SH-SY5Y (cell line): ENCODE measurements around the gene SNTG2.

Experiments used
- GATA2 ChIP-seq: IDR thresholded peaks from 2 replicates; pipeline ENCODE4 v1.6.1; 2011; ENCODE audit warnings: mild to moderate bottlenecking, low read depth, low read length
- GATA3 ChIP-seq: IDR thresholded peaks from 2 replicates; pipeline ENCODE4 v1.6.1; 2011; ENCODE audit warnings: low read depth, mild to moderate bottlenecking, low read length, moderate library complexity

- TF ChIP-seq GATA3 (no peak), GATA2 (no peak)
Measured at GRCh38 chr2:1011006-1011405, 60.4 kb downstream of the SNTG2 start.
